ENCODE data around the gene F9. TPM values are rescaled to one million over a fixed set of nuclear protein-coding genes. Genes with fewer than 3 reads are reported as not detected.

Gene F9
- total RNA-seq, result not detected
- long read RNA-seq, result 0 reads

- H3K9me3 ChIP-seq, result no peaks in the 10 kb centered on the region
- no peaks in the 10 kb centered on the region for H3K36me3 ChIP-seq
- DNase-seq, result no peak
- no peak for TF ChIP-seq CTCF (IDR thresholded peaks at IDR 0.05)
- H3K27ac ChIP-seq, result no peak within 1 kb of the TSS
- H3K27me3 ChIP-seq, result no peaks in the 10 kb centered on the region
- intact Hi-C loops (cut with DNase I), result no loop called here
- no peak for ATAC-seq
- no peak within 1 kb of the TSS for H3K4me3 ChIP-seq
- no peaks in the 10 kb centered on the region for H3K4me1 ChIP-seq
Measured at GRCh38 chrX:139530550-139530949, at the start of gene F9. Gene F9, plus strand, starts transcription at chrX:139530739. Its CDS starts 26 bp downstream, at chrX:139530765.

- TF ChIP-seq CTCF (IDR thresholded peaks at IDR 0.05), result no peak
- Histone ChIP-seq H3K4me1 (no peaks in the 10 kb centered on the region), H3K27ac (no peak overlapping the region), H3K9me3 (no peaks in the 10 kb centered on the region), H3K27me3 (no peaks in the 10 kb centered on the region), H3K4me3 (no peak overlapping the region), H3K36me3 (no peaks in the 10 kb centered on the region)
- intact Hi-C loops (cut with DNase I), result no loop called here
- ATAC-seq, result no peak
- no peak for DNase-seq
Measured at GRCh38 chrX:139483699-139484098, 46.8 kb upstream of the F9 start.

- no peak for TF ChIP-seq CTCF (IDR thresholded peaks at IDR 0.05)
- no peak overlapping the region for H3K4me3 ChIP-seq
- ATAC-seq (no peak), DNase-seq (no peak)
- no peaks in the 10 kb centered on the region for H3K36me3 ChIP-seq
- H3K4me1 ChIP-seq, result no peaks in the 10 kb centered on the region
- no peak overlapping the region for H3K27ac ChIP-seq
- no peaks in the 10 kb centered on the region for H3K27me3 ChIP-seq
- no peaks in the 10 kb centered on the region for H3K9me3 ChIP-seq
- intact Hi-C loops (cut with DNase I), result no loop called here
Measured at GRCh38 chrX:139484591-139484990, 45.9 kb upstream of the F9 start.

GRCh38 chrX:139495324-139495723, 35.2 kb upstream of the F9 start:
- TF ChIP-seq CTCF (IDR thresholded peaks at IDR 0.05), result no peak
- no peaks in the 10 kb centered on the region for H3K4me1 ChIP-seq
- no peaks in the 10 kb centered on the region for H3K9me3 ChIP-seq
- DNase-seq (no peak), ATAC-seq (no peak)
- no peaks in the 10 kb centered on the region for H3K36me3 ChIP-seq
- no peak overlapping the region for H3K4me3 ChIP-seq
- H3K27ac ChIP-seq, result no peak overlapping the region
- no peaks in the 10 kb centered on the region for H3K27me3 ChIP-seq
- intact Hi-C loops (cut with DNase I), result no loop called here

GRCh38 chrX:139506333-139506732, 24.2 kb upstream of the F9 start:
- Histone ChIP-seq H3K27me3 (no peaks in the 10 kb centered on the region), H3K27ac (no peak overlapping the region), H3K36me3 (no peaks in the 10 kb centered on the region), H3K4me3 (no peak overlapping the region), H3K9me3 (no peaks in the 10 kb centered on the region), H3K4me1 (no peaks in the 10 kb centered on the region)
- intact Hi-C loops (cut with DNase I), result no loop called here
- TF ChIP-seq CTCF (IDR thresholded peaks at IDR 0.05), result no peak
- ATAC-seq (no peak), DNase-seq (no peak)

GRCh38 chrX:139508099-139508498, 22.4 kb upstream of the F9 start:
- Histone ChIP-seq H3K27me3 (no peaks in the 10 kb centered on the region), H3K27ac (no peak overlapping the region), H3K4me3 (no peak overlapping the region), H3K36me3 (no peaks in the 10 kb centered on the region), H3K4me1 (no peaks in the 10 kb centered on the region), H3K9me3 (no peaks in the 10 kb centered on the region)
- TF ChIP-seq CTCF (IDR thresholded peaks at IDR 0.05), result no peak
- ATAC-seq, result no peak
- intact Hi-C loops (cut with DNase I), result no loop called here
- no peak for DNase-seq
